ENCODE data around the gene IL18BP.

The IL18BP gene

GRCh38 chr11:71998649-71999310, at the start of gene IL18BP:
TSS of gene IL18BP (plus strand) at chr11:71998909. CDS start at chr11:71999985, 1,076 bp downstream.
- DNase-seq = no peak

- no peak for DNase-seq
These were observed 49.7 kb upstream of the IL18BP start for GRCh38 chr11:71949034-71949433.

GRCh38 chr11:71951741-71952310, 46.9 kb upstream of the IL18BP start:
- DNase-seq = peak; percentile 63

- DNase-seq = no peak
These were observed 42.7 kb upstream of the IL18BP start for GRCh38 chr11:71955898-71956456.

- DNase-seq = no peak
These were observed 36.2 kb upstream of the IL18BP start for GRCh38 chr11:71962428-71963038.

- DNase-seq = no peak
These were observed 35.2 kb upstream of the IL18BP start for GRCh38 chr11:71963468-71963867.

GRCh38 chr11:71964641-71965040, 34.1 kb upstream of the IL18BP start:
- no peak for DNase-seq

- DNase-seq = no peak
These were observed 27.0 kb upstream of the IL18BP start for GRCh38 chr11:71971680-71972079.

GRCh38 chr11:71976551-71976950, 22.2 kb upstream of the IL18BP start:
- no peak for DNase-seq

- no peak for DNase-seq
These were observed 21.6 kb upstream of the IL18BP start for GRCh38 chr11:71977090-71977489.

GRCh38 chr11:71977743-71978418, 20.8 kb upstream of the IL18BP start:
- peak; percentile 18 for DNase-seq

- DNase-seq = no peak
These were observed 19.6 kb upstream of the IL18BP start for GRCh38 chr11:71979094-71979493.

- no peak for DNase-seq
These were observed 19.1 kb upstream of the IL18BP start for GRCh38 chr11:71979602-71980001.

- DNase-seq = no peak
These were observed 12.6 kb upstream of the IL18BP start for GRCh38 chr11:71986131-71986530.

- no peak for DNase-seq
These were observed 11.2 kb upstream of the IL18BP start for GRCh38 chr11:71987521-71987920.

GRCh38 chr11:71988050-71988449, 10.7 kb upstream of the IL18BP start:
- DNase-seq = no peak

GRCh38 chr11:71990701-71991100, 8.0 kb upstream of the IL18BP start:
- no peak for DNase-seq

GRCh38 chr11:71991494-71991893, 7.2 kb upstream of the IL18BP start:
- DNase-seq = no peak

- DNase-seq = no peak
These were observed 6.5 kb upstream of the IL18BP start for GRCh38 chr11:71992136-71992730.

GRCh38 chr11:71994786-71995185, 3.9 kb upstream of the IL18BP start:
- DNase-seq = no peak

- DNase-seq = no peak
These were observed 2.9 kb upstream of the IL18BP start for GRCh38 chr11:71995726-71996291.

- DNase-seq = no peak
These were observed 2.2 kb upstream of the IL18BP start for GRCh38 chr11:71996517-71996916.

GRCh38 chr11:71996946-71997345, 1.8 kb upstream of the IL18BP start:
- DNase-seq = no peak
